Measurements from ENCODE around the gene NT5C. TPM values are rescaled to one million over a fixed set of nuclear protein-coding genes. Genes with fewer than 3 reads are reported as not detected.
"Not testable (repeated sequence)": the region's sequence is repeated elsewhere in the genome, so short reads cannot be mapped to it uniquely, and the experiment has no call there.

Gene NT5C
- total RNA-seq, 3 donors from 2014 or later = 79.6 to 106 (median 91.4) TPM

- Histone ChIP-seq H3K4me1 (no peaks in the 10 kb centered on the region), H3K27me3 (no peaks in the 10 kb centered on the region), H3K36me3 (no peaks in the 10 kb centered on the region), H3K9me3 (no peaks in the 10 kb centered on the region), H3K27ac (peak overlapping the region in 1 of 2 donors; percentile 8), H3K4me3 (no peak overlapping the region)
- intact Hi-C loops (cut with DNase I; ENCODE audit: low total_unique reads) = no loop called here
- DNase-seq (ENCODE audit: low spot score in 2 of 2) = no peak
- TF ChIP-seq POLR2A (IDR thresholded peaks at IDR 0.05) (no peak), POLR2AphosphoS5 (IDR thresholded peaks at IDR 0.05) (no peak), CTCF (IDR thresholded peaks at IDR 0.05) (no peak)
These were observed 3.9 kb upstream of the NT5C start for GRCh38 chr17:75135452-75135851.

GRCh38 chr17:75133607-75134347 is 2.2 kb upstream of the NT5C start:
- H3K36me3 ChIP-seq; H3K4me1 ChIP-seq; DNase-seq (ENCODE audit: low spot score in 2 of 2); H3K4me3 ChIP-seq; H3K9me3 ChIP-seq; H3K27me3 ChIP-seq; H3K27ac ChIP-seq; intact Hi-C loops (cut with DNase I; ENCODE audit: low total_unique reads): not testable (repeated sequence)

GRCh38 chr17:75133001-75133400 is 1.5 kb upstream of the NT5C start:
- Histone ChIP-seq H3K27ac (no peak overlapping the region), H3K36me3 (no peaks in the 10 kb centered on the region), H3K27me3 (no peaks in the 10 kb centered on the region), H3K4me1 (no peaks in the 10 kb centered on the region), H3K9me3 (no peaks in the 10 kb centered on the region), H3K4me3 (no peak overlapping the region)
- no peak for DNase-seq (ENCODE audit: low spot score in 2 of 2)
- TF ChIP-seq POLR2AphosphoS5 (IDR thresholded peaks at IDR 0.05) (no peak), CTCF (IDR thresholded peaks at IDR 0.05) (no peak), POLR2A (IDR thresholded peaks at IDR 0.05) (no peak)
- intact Hi-C loops (cut with DNase I; ENCODE audit: low total_unique reads) = no loop called here

GRCh38 chr17:75132018-75133000 is 767 bp upstream of the NT5C start:
- H3K36me3 ChIP-seq; DNase-seq (ENCODE audit: low spot score in 2 of 2): not testable (repeated sequence)
- intact Hi-C loops (cut with DNase I; ENCODE audit: low total_unique reads) = loop anchor here (1.0 kb wide), 1 partner anchor 13 kb away; no protein-coding TSS in a partner anchor

GRCh38 chr17:75130632-75131277 is 787 bp downstream of the NT5C start:
- Histone ChIP-seq H3K27ac (peak overlapping the region; percentile 84 to 85), H3K9me3 (no peaks in the 10 kb centered on the region), H3K27me3 (no peaks in the 10 kb centered on the region), H3K36me3 (no peaks in the 10 kb centered on the region), H3K4me3 (peak overlapping the region; percentile 72 to 88 (median 81)), H3K4me1 (no peaks in the 10 kb centered on the region)
- intact Hi-C loops (cut with DNase I; ENCODE audit: low total_unique reads) = no loop called here
- no peak for DNase-seq (ENCODE audit: low spot score in 2 of 2)
- TF ChIP-seq POLR2AphosphoS5 (IDR thresholded peaks at IDR 0.05) (no peak), CTCF (IDR thresholded peaks at IDR 0.05) (peak in 2 of 3 donors; percentile 23 to 33)

More at GRCh38 chr17:75132018-75133000, 767 bp upstream of the NT5C start:
- Histone ChIP-seq H3K4me3 (peak overlapping the region; percentile 72 to 88 (median 81)), H3K27ac (peak overlapping the region; percentile 84 to 85)
- not testable (repeated sequence) for H3K4me1 ChIP-seq, H3K9me3 ChIP-seq, H3K27me3 ChIP-seq
